Esophagus muscularis mucosa (tissue), 4 donors: ENCODE results near the gene MSI2. TPM values are rescaled to one million over a fixed set of nuclear protein-coding genes. Genes with fewer than 3 reads are reported as not detected.

ENCODE experiments used
- DNase-seq: peaks from one replicate; pipeline ENCODE4 v3.0.0-alpha.2; 2017; ENCODE audit errors: extremely low spot score
- H3K27ac ChIP-seq, 4 donors: fragments of 200-600 bp; sonication (generic); replicated peaks in 1 of 4; 1 replicate in 3 of 4; 2 replicates in 1 of 4; pipeline ENCODE4 v1.5.1; 2016 to 2019; ENCODE audit warnings: mild to moderate bottlenecking in 1 of 4
- H3K27me3 ChIP-seq, 4 donors: fragments of 200-600 bp; sonication (generic); one replicate each; pipeline versions ENCODE4 v1.5.1 to v1.6.0; 2016 to 2019
- H3K36me3 ChIP-seq, 4 donors: fragments of 200-600 bp; sonication (generic); one replicate each; pipeline ENCODE4 v1.5.1; 2016 to 2019
- H3K4me1 ChIP-seq, 4 donors: fragments of 200-600 bp; sonication (generic); one replicate each; pipeline ENCODE4 v1.5.1; 2016 to 2019
- H3K4me3 ChIP-seq, 4 donors: fragments of 200-600 bp; sonication (generic); 1 replicate in 2 of 4; 2 replicates in 2 of 4; pipeline ENCODE4 v1.5.1; 2016 to 2019; ENCODE audit warnings: mild to moderate bottlenecking in 4 of 4, moderate library complexity in 1 of 4
- H3K9me3 ChIP-seq, 4 donors: fragments of 200-600 bp; sonication (generic); 1 replicate in 3 of 4; 2 replicates in 1 of 4; pipeline ENCODE4 v1.5.1; 2016 to 2019
- EP300 ChIP-seq: sonication (generic); formaldehyde crosslinking; IDR thresholded peaks from one replicate; pipeline ENCODE4 v1.6.1; 2017; ENCODE audit warnings: antibody characterized with exemption
- POLR2A ChIP-seq: fragments of 450-650 bp; IDR thresholded peaks from one replicate; pipeline ENCODE4 v1.6.1; 2017; ENCODE audit warnings: antibody characterized with exemption, moderate library complexity, mild to moderate bottlenecking, low read depth
- POLR2AphosphoS5 ChIP-seq, 2 donors: sonication (generic); formaldehyde crosslinking; IDR thresholded peaks; one replicate each; pipeline ENCODE4 v1.6.1; 2017; ENCODE audit warnings: antibody characterized with exemption in 2 of 2
- WGBS: methylation state at CpG from one replicate; pipeline ENCODE4 v1.1.5; 2018; 5-methylcytosine and 5-hydroxymethylcytosine counted together
- intact Hi-C: fragments of 100-400 bp; cut with DNase I; formaldehyde crosslinking; loops from one replicate; pipeline ENCODE4 v1.15.1; 2023
- total RNA-seq, 4 donors: library from RNA; depleted of rRNA; stranded (reverse); fragments of >200 nt; gene quantifications; one replicate each; pipeline versions ENCODE4 v1.1.0 to v1.2.1, GENCODE V29; 2016
- TF ChIP-seq, protein P1 (sequence below), 3 experiments: fragments of 200-600 bp in 2 of 3; fragments of 450-650 bp in 1 of 3; sonication (generic) in 2 of 3; IDR thresholded peaks; one replicate each; pipeline ENCODE4 v1.5.1; 2017 to 2019; ENCODE audit warnings: antibody characterized with exemption in 3 of 3, mild to moderate bottlenecking in 2 of 3, moderate library complexity in 1 of 3

MSI2 gene
- total RNA-seq, 4 donors from 2014 or later = 28.8 to 39.0 (median 29.6) TPM

DNA sequence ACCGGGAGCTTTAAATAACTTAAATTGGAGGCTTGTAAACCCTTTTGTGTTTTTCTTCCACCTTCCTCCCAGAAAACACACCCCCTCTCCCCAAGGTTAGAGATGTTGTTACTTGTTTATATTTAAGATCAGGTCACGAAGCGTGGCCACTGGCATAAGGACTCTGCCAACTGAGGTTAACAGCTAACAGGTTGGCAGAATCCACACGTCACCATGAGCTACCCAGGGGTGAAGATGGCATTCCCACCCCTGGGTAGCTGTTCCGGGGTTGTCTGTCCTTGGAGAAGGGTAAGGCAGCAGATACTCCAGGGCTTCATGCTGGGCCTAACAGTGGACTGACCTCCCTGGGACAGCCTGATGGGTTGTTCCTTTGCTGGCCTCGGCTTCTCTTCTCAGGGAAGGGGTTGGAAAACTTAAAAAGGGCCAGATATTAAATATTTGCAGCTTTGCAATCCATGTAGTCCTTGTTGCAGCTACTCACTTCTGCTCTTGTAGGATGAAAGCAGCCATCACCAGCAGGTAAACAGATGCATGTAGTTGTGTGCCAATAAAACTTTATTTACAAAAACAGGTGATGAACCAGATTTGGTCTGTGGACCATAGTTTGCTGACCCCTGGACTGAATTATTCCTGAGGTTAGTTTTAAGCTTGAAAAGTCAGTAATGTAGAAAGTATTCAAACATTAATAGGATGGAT lies 148.6 kb downstream of the MSI2 start:
- WGBS = 96% methylated on average over 5 of the region's 6 CpGs
- H3K27me3 ChIP-seq = no peaks in the 10 kb centered on the region
- TF ChIP-seq POLR2AphosphoS5 (IDR thresholded peaks at IDR 0.05) = no peak
- no peak for TF ChIP-seq EP300
- TF ChIP-seq, protein P1, sequence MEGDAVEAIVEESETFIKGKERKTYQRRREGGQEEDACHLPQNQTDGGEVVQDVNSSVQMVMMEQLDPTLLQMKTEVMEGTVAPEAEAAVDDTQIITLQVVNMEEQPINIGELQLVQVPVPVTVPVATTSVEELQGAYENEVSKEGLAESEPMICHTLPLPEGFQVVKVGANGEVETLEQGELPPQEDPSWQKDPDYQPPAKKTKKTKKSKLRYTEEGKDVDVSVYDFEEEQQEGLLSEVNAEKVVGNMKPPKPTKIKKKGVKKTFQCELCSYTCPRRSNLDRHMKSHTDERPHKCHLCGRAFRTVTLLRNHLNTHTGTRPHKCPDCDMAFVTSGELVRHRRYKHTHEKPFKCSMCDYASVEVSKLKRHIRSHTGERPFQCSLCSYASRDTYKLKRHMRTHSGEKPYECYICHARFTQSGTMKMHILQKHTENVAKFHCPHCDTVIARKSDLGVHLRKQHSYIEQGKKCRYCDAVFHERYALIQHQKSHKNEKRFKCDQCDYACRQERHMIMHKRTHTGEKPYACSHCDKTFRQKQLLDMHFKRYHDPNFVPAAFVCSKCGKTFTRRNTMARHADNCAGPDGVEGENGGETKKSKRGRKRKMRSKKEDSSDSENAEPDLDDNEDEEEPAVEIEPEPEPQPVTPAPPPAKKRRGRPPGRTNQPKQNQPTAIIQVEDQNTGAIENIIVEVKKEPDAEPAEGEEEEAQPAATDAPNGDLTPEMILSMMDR (IDR thresholded peaks at IDR 0.05) = no peak
- no peak for TF ChIP-seq POLR2A
- H3K27ac ChIP-seq = peak overlapping the region in 1 of 4 donors; percentile 49
- H3K9me3 ChIP-seq = no peaks in the 10 kb centered on the region
- H3K36me3 ChIP-seq = peaks cover 0 to 17% (median 2%) of the 10 kb centered on the region in 4 donors
- no peak for DNase-seq
- intact Hi-C loops = no loop called here
- peaks cover 36 to 44% (median 38%) of the 10 kb centered on the region in 4 donors for H3K4me1 ChIP-seq
- H3K4me3 ChIP-seq = no peak overlapping the region

DNA sequence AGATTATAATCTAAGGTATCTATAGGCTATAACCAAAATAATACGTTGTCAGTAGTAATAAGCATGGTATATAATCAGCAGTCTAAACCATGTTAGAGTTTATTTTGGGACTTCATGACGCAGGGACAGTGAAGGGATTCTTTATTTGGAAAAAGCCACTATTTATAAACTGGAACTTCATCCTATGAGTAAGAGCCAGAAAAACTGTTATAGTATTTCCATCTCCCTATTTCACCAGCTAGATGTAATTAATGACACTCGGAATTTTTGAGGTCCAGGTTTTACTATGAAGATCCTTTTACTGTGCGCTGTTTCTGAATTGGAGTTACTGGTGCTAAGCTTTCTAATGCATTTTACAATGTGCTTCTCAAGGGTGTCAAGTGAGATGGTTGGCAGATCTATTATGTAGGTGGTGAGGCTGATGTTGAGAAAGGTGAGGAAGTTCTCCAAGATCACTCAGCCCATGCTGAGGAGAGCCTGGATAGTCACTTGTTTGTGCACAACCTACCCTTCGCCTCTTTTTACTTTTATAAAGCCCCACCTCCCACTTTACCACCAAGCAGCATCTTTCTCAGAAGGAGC lies 149.3 kb downstream of the MSI2 start:
- peaks cover 36 to 44% (median 38%) of the 10 kb centered on the region in 4 donors for H3K4me1 ChIP-seq
- TF ChIP-seq POLR2A (no peak), POLR2AphosphoS5 (IDR thresholded peaks at IDR 0.05) (no peak), EP300 (no peak)
- TF ChIP-seq, protein P1 (IDR thresholded peaks at IDR 0.05) = no peak
- WGBS = 58% methylated on average over 5 of the region's 5 CpGs

DNA sequence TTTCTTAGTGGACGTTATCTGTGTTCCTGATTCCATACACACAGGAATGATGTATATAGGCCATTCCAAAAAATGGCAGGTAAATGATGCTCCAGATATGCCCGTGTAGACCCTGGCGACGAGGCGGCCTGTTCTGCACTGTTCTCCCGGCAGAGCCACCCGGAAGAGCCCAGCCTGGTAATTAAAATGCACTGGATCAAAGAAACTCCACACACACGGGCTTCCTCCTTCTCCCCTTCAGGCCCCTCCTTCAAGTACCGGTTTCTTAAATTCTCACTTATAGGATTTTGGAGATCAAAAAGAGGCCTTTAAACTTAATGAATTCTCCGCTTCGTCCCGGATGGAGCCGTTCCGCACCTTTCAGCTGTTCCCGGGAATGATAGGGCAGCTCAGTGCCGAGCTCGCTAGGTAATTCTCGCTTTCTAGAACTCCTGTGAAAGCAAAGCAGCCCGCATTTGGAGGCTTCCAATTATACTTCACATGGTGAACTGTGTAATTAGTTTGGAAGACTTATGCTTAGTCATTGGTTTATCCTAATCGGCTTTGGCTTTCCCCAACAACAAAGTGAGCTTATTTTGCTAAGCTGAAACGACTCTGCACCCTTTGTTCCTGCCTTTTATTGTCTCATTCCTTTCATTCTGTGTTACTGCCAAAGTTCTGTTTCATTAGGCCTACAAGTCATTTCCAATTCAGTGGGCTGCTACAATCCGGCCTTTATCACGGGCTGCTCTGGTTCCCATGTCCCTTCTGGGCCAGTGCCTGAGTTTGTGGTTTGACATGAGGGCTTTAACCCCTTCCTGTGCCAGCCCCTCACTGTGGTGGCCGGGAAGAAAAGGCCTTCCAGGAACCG lies 150.0 kb downstream of the MSI2 start:
- H3K4me3 ChIP-seq = no peak overlapping the region
- peak overlapping the region in 3 of 4 donors; percentile 24 to 30 (median 28) for H3K27ac ChIP-seq
- no peak for DNase-seq
- H3K4me1 ChIP-seq = peaks cover 36 to 44% (median 38%) of the 10 kb centered on the region in 4 donors
- H3K9me3 ChIP-seq = no peaks in the 10 kb centered on the region
- H3K36me3 ChIP-seq = peaks cover 0 to 16% (median 2%) of the 10 kb centered on the region in 4 donors
- intact Hi-C loops = no loop called here
- TF ChIP-seq, protein P1 (IDR thresholded peaks at IDR 0.05) = no peak
- no peak for TF ChIP-seq POLR2A
- TF ChIP-seq POLR2AphosphoS5 (IDR thresholded peaks at IDR 0.05) = no peak
- no peak for TF ChIP-seq EP300
- H3K27me3 ChIP-seq = no peaks in the 10 kb centered on the region
- WGBS = 67% methylated on average over 24 of the region's 25 CpGs

More for the DNA sequence above, 149.3 kb downstream of the MSI2 start:
- H3K27ac ChIP-seq = peak overlapping the region in 2 of 4 donors; percentile 24 to 49
- no peaks in the 10 kb centered on the region for H3K27me3 ChIP-seq
- peaks cover 0 to 17% (median 2%) of the 10 kb centered on the region in 4 donors for H3K36me3 ChIP-seq
- H3K9me3 ChIP-seq = no peaks in the 10 kb centered on the region
- intact Hi-C loops = no loop called here
- DNase-seq = no peak
- no peak overlapping the region for H3K4me3 ChIP-seq

DNA sequence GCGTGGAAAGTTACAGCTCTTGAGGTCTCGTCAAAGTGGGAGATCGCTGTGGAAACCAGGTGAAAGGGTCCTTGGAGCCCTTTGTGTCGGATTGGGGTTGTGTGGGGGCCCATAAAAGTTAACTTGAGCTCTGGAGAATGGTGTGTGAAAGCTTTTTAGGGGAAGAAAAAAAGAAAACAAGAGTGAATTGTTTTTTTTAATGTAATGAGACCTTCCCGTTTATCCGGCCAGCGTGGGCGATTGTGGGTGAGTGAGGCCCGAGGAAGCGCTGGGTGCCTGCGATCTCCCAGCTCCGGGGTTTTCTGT lies 150.6 kb downstream of the MSI2 start:
- TF ChIP-seq, protein P1 (IDR thresholded peaks at IDR 0.05) = no peak
- no peak for TF ChIP-seq POLR2AphosphoS5 (IDR thresholded peaks at IDR 0.05)
- TF ChIP-seq POLR2A = no peak
- TF ChIP-seq EP300 = no peak
- WGBS = 89% methylated on average over 12 of the region's 12 CpGs

More for the DNA sequence above, 150.6 kb downstream of the MSI2 start:
- H3K27me3 ChIP-seq = no peaks in the 10 kb centered on the region
- peaks cover 36 to 44% (median 38%) of the 10 kb centered on the region in 4 donors for H3K4me1 ChIP-seq
- H3K4me3 ChIP-seq = no peak overlapping the region
- peaks cover 0 to 10% (median 0%) of the 10 kb centered on the region in 4 donors for H3K36me3 ChIP-seq
- DNase-seq = no peak
- H3K27ac ChIP-seq = peak overlapping the region in 2 of 4 donors; percentile 24 to 30
- intact Hi-C loops = no loop called here
- no peaks in the 10 kb centered on the region for H3K9me3 ChIP-seq
